Measurements from ENCODE around the gene CHCHD3.
A peak's percentile ranks its signal among the peaks of the same experiment; 100 is the strongest.

The CHCHD3 gene

GRCh38 chr7:132891554-132891953, 190.3 kb downstream of the CHCHD3 start:
- no peak for DNase-seq (ENCODE audit: low read depth, low spot score)

GRCh38 chr7:132882714-132883428, 199.0 kb downstream of the CHCHD3 start:
- no peak for DNase-seq (ENCODE audit: low read depth, low spot score)
- no peaks in the 10 kb centered on the region for H3K36me3 ChIP-seq (ENCODE audit: insufficient read depth, insufficient read length, low read length)
- H3K4me3 ChIP-seq (ENCODE audit: insufficient read length, low read depth), result no peak overlapping the region
- TF ChIP-seq SUZ12 (IDR thresholded peaks at IDR 0.05; ENCODE audit: extremely low read depth, insufficient read depth, insufficient read length) (no peak), YY1 (IDR thresholded peaks at IDR 0.05; ENCODE audit: insufficient read depth, insufficient read length) (no peak), ZNF274 (IDR thresholded peaks at IDR 0.05; ENCODE audit: low read depth, low read length) (no peak)
- no peaks in the 10 kb centered on the region for H3K27me3 ChIP-seq (ENCODE audit: insufficient read depth, insufficient read length)
- no peaks in the 10 kb centered on the region for H3K9me3 ChIP-seq (ENCODE audit: insufficient read depth, low read length)
- H3K9ac ChIP-seq (ENCODE audit: insufficient read length, low read depth), result no peak overlapping the region
- no peaks in the 10 kb centered on the region for H3K4me1 ChIP-seq (ENCODE audit: insufficient read depth, insufficient read length)

More at GRCh38 chr7:132891554-132891953, 190.3 kb downstream of the CHCHD3 start:
- Histone ChIP-seq H3K36me3 (ENCODE audit: insufficient read depth, insufficient read length, low read length) (no peaks in the 10 kb centered on the region), H3K9me3 (ENCODE audit: insufficient read depth, low read length) (peaks cover 26% of the 10 kb centered on the region; the same call in 1 of the 2 replicates), H3K9ac (ENCODE audit: insufficient read length, low read depth) (no peak overlapping the region), H3K4me1 (ENCODE audit: insufficient read depth, insufficient read length) (no peaks in the 10 kb centered on the region), H3K4me3 (ENCODE audit: insufficient read length, low read depth) (no peak overlapping the region), H3K27me3 (ENCODE audit: insufficient read depth, insufficient read length) (no peaks in the 10 kb centered on the region)
- TF ChIP-seq YY1 (IDR thresholded peaks at IDR 0.05; ENCODE audit: insufficient read depth, insufficient read length), result no peak
- TF ChIP-seq SUZ12 (IDR thresholded peaks at IDR 0.05; ENCODE audit: extremely low read depth, insufficient read depth, insufficient read length), result no peak
- no peak for TF ChIP-seq ZNF274 (IDR thresholded peaks at IDR 0.05; ENCODE audit: low read depth, low read length)

GRCh38 chr7:132881317-132881716, 200.6 kb downstream of the CHCHD3 start:
- Histone ChIP-seq H3K4me1 (ENCODE audit: insufficient read depth, insufficient read length) (no peaks in the 10 kb centered on the region), H3K4me3 (ENCODE audit: insufficient read length, low read depth) (no peak overlapping the region), H3K36me3 (ENCODE audit: insufficient read depth, insufficient read length, low read length) (no peaks in the 10 kb centered on the region), H3K27me3 (ENCODE audit: insufficient read depth, insufficient read length) (no peaks in the 10 kb centered on the region), H3K9me3 (ENCODE audit: insufficient read depth, low read length) (no peaks in the 10 kb centered on the region), H3K9ac (ENCODE audit: insufficient read length, low read depth) (no peak overlapping the region)
- no peak for TF ChIP-seq SUZ12 (IDR thresholded peaks at IDR 0.05; ENCODE audit: extremely low read depth, insufficient read depth, insufficient read length)
- no peak for TF ChIP-seq ZNF274 (IDR thresholded peaks at IDR 0.05; ENCODE audit: low read depth, low read length)
- TF ChIP-seq YY1 (IDR thresholded peaks at IDR 0.05; ENCODE audit: insufficient read depth, insufficient read length), result no peak
- no peak for DNase-seq (ENCODE audit: low read depth, low spot score)

GRCh38 chr7:132879579-132879978, 202.3 kb downstream of the CHCHD3 start:
- Histone ChIP-seq H3K9ac (ENCODE audit: insufficient read length, low read depth) (no peak overlapping the region), H3K9me3 (ENCODE audit: insufficient read depth, low read length) (no peaks in the 10 kb centered on the region), H3K4me1 (ENCODE audit: insufficient read depth, insufficient read length) (no peaks in the 10 kb centered on the region), H3K36me3 (ENCODE audit: insufficient read depth, insufficient read length, low read length) (no peaks in the 10 kb centered on the region), H3K27me3 (ENCODE audit: insufficient read depth, insufficient read length) (no peaks in the 10 kb centered on the region), H3K4me3 (ENCODE audit: insufficient read length, low read depth) (no peak overlapping the region)
- DNase-seq (ENCODE audit: low read depth, low spot score), result no peak
- TF ChIP-seq ZNF274 (IDR thresholded peaks at IDR 0.05; ENCODE audit: low read depth, low read length) (no peak), YY1 (IDR thresholded peaks at IDR 0.05; ENCODE audit: insufficient read depth, insufficient read length) (no peak), SUZ12 (IDR thresholded peaks at IDR 0.05; ENCODE audit: extremely low read depth, insufficient read depth, insufficient read length) (no peak)

GRCh38 chr7:132878204-132878919, 203.5 kb downstream of the CHCHD3 start:
- Histone ChIP-seq H3K27me3 (ENCODE audit: insufficient read depth, insufficient read length) (no peaks in the 10 kb centered on the region), H3K9me3 (ENCODE audit: insufficient read depth, low read length) (no peaks in the 10 kb centered on the region), H3K9ac (ENCODE audit: insufficient read length, low read depth) (no peak overlapping the region), H3K4me1 (ENCODE audit: insufficient read depth, insufficient read length) (no peaks in the 10 kb centered on the region), H3K4me3 (ENCODE audit: insufficient read length, low read depth) (no peak overlapping the region), H3K36me3 (ENCODE audit: insufficient read depth, insufficient read length, low read length) (no peaks in the 10 kb centered on the region)
- DNase-seq (ENCODE audit: low read depth, low spot score), result no peak
- TF ChIP-seq SUZ12 (IDR thresholded peaks at IDR 0.05; ENCODE audit: extremely low read depth, insufficient read depth, insufficient read length) (no peak), ZNF274 (IDR thresholded peaks at IDR 0.05; ENCODE audit: low read depth, low read length) (no peak), YY1 (IDR thresholded peaks at IDR 0.05; ENCODE audit: insufficient read depth, insufficient read length) (no peak)

GRCh38 chr7:132877573-132877972, 204.3 kb downstream of the CHCHD3 start:
- Histone ChIP-seq H3K27me3 (ENCODE audit: insufficient read depth, insufficient read length) (no peaks in the 10 kb centered on the region), H3K9me3 (ENCODE audit: insufficient read depth, low read length) (no peaks in the 10 kb centered on the region), H3K4me3 (ENCODE audit: insufficient read length, low read depth) (no peak overlapping the region), H3K36me3 (ENCODE audit: insufficient read depth, insufficient read length, low read length) (no peaks in the 10 kb centered on the region), H3K4me1 (ENCODE audit: insufficient read depth, insufficient read length) (no peaks in the 10 kb centered on the region), H3K9ac (ENCODE audit: insufficient read length, low read depth) (no peak overlapping the region)
- no peak for TF ChIP-seq SUZ12 (IDR thresholded peaks at IDR 0.05; ENCODE audit: extremely low read depth, insufficient read depth, insufficient read length)
- no peak for TF ChIP-seq ZNF274 (IDR thresholded peaks at IDR 0.05; ENCODE audit: low read depth, low read length)
- no peak for TF ChIP-seq YY1 (IDR thresholded peaks at IDR 0.05; ENCODE audit: insufficient read depth, insufficient read length)
- DNase-seq (ENCODE audit: low read depth, low spot score), result peak; percentile 51

GRCh38 chr7:132876576-132876975, 205.3 kb downstream of the CHCHD3 start:
- H3K4me3 ChIP-seq (ENCODE audit: insufficient read length, low read depth), result no peak overlapping the region
- no peaks in the 10 kb centered on the region for H3K27me3 ChIP-seq (ENCODE audit: insufficient read depth, insufficient read length)
- no peaks in the 10 kb centered on the region for H3K36me3 ChIP-seq (ENCODE audit: insufficient read depth, insufficient read length, low read length)
- H3K9me3 ChIP-seq (ENCODE audit: insufficient read depth, low read length), result no peaks in the 10 kb centered on the region
- H3K4me1 ChIP-seq (ENCODE audit: insufficient read depth, insufficient read length), result no peaks in the 10 kb centered on the region
- no peak for TF ChIP-seq YY1 (IDR thresholded peaks at IDR 0.05; ENCODE audit: insufficient read depth, insufficient read length)
- H3K9ac ChIP-seq (ENCODE audit: insufficient read length, low read depth), result no peak overlapping the region
- DNase-seq (ENCODE audit: low read depth, low spot score), result no peak

Data from NT2/D1 (cell line).